ENCODE measurements around the gene SPDEF. TPM values are rescaled to one million over a fixed set of nuclear protein-coding genes. Genes with fewer than 3 reads are reported as not detected.

The SPDEF gene
- polyA plus RNA-seq (2014; cell fraction: cytosol; rRNA removed), result not detected in 2 replicates
- polyA plus RNA-seq (2014; cell fraction: nucleus; rRNA removed), result not detected in 2 replicates

- no peak for DNase-seq (ENCODE audit: low spot score)
Measured at GRCh38 chr6:34556031-34556471, at the start of gene SPDEF. TSS of gene SPDEF (minus strand) at chr6:34556329. CDS start at chr6:34544455, 11,874 bp downstream.

GRCh38 chr6:34603707-34604106, 47.6 kb upstream of the SPDEF start:
- DNase-seq (ENCODE audit: low spot score), result no peak

GRCh38 chr6:34602318-34603111, 46.4 kb upstream of the SPDEF start:
- DNase-seq (ENCODE audit: low spot score), result no peak

GRCh38 chr6:34601706-34602105, 45.6 kb upstream of the SPDEF start:
- no peak for DNase-seq (ENCODE audit: low spot score)

GRCh38 chr6:34600796-34601195, 44.7 kb upstream of the SPDEF start:
- DNase-seq (ENCODE audit: low spot score), result no peak

GRCh38 chr6:34600101-34600500, 44.0 kb upstream of the SPDEF start:
- DNase-seq (ENCODE audit: low spot score), result no peak

- no peak for DNase-seq (ENCODE audit: low spot score)
Measured at GRCh38 chr6:34598712-34599111, 42.6 kb upstream of the SPDEF start.

GRCh38 chr6:34597605-34598353, 41.6 kb upstream of the SPDEF start:
- no peak for DNase-seq (ENCODE audit: low spot score)

GRCh38 chr6:34596798-34597197, 40.7 kb upstream of the SPDEF start:
- no peak for DNase-seq (ENCODE audit: low spot score)

- no peak for DNase-seq (ENCODE audit: low spot score)
Measured at GRCh38 chr6:34595332-34596184, 39.4 kb upstream of the SPDEF start.

GRCh38 chr6:34593701-34594100, 37.6 kb upstream of the SPDEF start:
- no peak for DNase-seq (ENCODE audit: low spot score)

GRCh38 chr6:34592208-34592952, 36.3 kb upstream of the SPDEF start:
- no peak for DNase-seq (ENCODE audit: low spot score)

GRCh38 chr6:34589691-34590090, 33.6 kb upstream of the SPDEF start:
- no peak for DNase-seq (ENCODE audit: low spot score)

- DNase-seq (ENCODE audit: low spot score), result no peak
Measured at GRCh38 chr6:34589140-34589539, 33.0 kb upstream of the SPDEF start.

- DNase-seq (ENCODE audit: low spot score), result no peak
Measured at GRCh38 chr6:34587851-34588250, 31.7 kb upstream of the SPDEF start.

GRCh38 chr6:34587325-34587724, 31.2 kb upstream of the SPDEF start:
- DNase-seq (ENCODE audit: low spot score), result no peak

- DNase-seq (ENCODE audit: low spot score), result no peak
Measured at GRCh38 chr6:34586327-34587040, 30.4 kb upstream of the SPDEF start.

- DNase-seq (ENCODE audit: low spot score), result no peak
Measured at GRCh38 chr6:34585512-34586061, 29.5 kb upstream of the SPDEF start.

GRCh38 chr6:34585108-34585507, 29.0 kb upstream of the SPDEF start:
- no peak for DNase-seq (ENCODE audit: low spot score)

GRCh38 chr6:34584694-34585093, 28.6 kb upstream of the SPDEF start:
- no peak for DNase-seq (ENCODE audit: low spot score)
